GM21723 (cell line): ENCODE results near the gene PDZD11.
"Not testable (repeated sequence)": the region's sequence is repeated elsewhere in the genome, so short reads cannot be mapped to it uniquely, and the experiment has no call there.

Experiments used
- ATAC-seq: cut with Tn5 transposase; IDR thresholded peaks from one replicate; pipeline ENCODE4 v1.9.1; 2021; ENCODE audit warnings: mild to moderate bottlenecking, moderate library complexity; ENCODE audit not compliant: unreplicated experiment

Gene PDZD11, protein sequence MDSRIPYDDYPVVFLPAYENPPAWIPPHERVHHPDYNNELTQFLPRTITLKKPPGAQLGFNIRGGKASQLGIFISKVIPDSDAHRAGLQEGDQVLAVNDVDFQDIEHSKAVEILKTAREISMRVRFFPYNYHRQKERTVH

DNA sequence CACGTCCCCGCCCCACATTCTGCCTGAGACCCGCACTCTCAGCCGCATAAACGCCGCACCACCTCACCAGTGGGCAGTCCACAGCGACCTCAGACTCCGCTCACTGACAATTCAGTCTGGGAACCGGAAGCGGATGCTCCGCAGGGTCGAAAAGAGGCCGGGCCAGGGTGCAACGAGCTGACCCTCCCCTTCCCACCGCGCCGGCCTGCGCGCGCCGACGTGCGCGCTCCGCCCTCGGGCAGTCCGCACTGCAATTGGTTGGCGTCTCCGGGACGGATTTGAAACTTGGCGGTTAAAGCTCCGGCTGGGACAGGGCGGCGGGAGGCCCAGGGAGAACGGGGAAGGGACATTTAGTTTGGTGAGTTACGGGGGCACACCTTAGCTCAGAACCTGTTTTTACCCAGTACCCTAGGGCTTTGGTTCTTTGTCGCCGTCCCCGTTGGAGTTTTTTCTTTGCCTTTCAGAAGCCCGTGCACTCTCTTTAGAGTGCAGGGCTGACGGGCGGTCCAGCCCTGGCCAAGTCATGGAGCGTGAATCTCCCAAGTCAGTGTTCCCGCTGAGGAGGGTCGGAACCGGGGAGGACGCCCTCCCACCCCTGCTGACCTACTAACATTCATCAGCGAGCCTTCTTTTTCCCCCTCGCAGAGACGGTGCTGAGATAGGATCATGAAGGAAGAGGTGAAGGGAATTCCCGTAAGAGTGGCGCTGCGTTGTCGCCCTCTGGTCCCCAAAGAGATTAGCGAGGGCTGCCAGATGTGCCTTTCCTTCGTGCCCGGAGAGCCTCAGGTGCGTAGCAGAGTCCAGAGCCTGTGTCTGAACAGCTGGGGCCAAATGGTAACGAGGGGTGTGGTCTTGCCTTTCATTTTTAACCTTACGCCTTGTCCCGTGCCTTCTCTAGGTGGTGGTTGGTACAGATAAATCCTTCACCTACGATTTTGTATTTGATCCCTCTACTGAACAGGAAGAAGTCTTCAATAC lies at the start of gene PDZD11, which contains the start of gene KIF4A:
TSS of gene PDZD11 (minus strand) at position 135 of the 978 bp plus-strand sequence. CDS start 586 bp downstream, outside the sequence.
TSS of gene KIF4A (plus strand) at position 312 of the 978 bp plus-strand sequence. CDS start at position 667, 355 bp downstream.
- peak; percentile 97 for ATAC-seq

DNA sequence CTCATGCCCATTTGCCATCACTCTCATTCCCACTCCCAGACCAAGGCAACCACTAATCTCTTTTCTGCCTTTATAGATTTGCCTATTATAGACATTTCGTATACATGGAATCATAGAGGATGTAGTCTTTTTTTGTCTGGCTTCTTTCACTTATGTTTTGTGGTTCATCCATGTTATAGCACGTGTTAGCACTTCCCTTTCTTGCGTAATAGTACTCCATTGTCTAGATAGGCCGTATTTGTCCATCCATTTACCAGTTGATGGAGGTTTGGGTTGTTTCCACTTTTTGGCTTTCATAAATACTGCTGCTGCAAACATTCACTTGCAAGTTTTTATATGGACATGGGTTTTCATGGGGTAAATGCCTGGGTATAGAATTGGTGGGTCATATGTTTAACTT lies 48.6 kb upstream of the PDZD11 start:
- ATAC-seq = no peak

DNA sequence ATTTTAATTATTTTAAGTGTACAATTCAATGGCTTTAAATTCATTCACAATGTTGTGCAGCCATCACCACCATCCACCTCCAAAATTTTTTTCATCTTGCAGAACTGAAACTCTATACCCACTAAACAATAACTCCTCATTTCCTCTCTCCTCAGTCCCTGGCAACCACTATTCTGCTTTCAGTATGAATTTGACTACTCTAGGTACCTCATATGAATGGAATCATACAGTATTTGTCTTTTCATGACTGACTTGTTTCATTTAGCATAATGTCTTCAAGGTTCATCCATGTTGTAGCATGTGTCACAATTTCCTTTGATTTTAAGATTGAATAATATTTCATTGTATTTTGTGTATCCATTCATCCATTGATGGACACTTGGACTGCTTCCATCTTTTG lies 47.0 kb upstream of the PDZD11 start:
- ATAC-seq = peak; percentile 99

DNA sequence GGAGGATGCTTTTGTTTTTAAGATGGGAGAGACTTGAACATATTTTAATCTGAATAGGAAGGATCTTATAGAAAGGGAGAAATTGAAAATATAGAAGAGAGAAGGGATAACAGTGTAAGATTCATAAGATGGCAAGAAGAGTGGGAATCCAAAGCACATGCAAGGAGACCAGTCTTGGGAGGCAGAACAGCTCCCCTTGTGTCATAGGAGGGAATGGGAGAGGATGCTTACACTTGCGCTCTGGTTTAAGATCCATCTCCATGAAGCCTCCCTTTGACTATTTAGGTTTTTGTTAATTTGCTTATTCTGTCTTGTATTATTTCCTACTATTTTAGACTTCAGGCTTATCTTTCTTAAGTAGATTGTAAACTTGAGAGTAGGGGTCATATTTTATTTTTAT lies 42.9 kb upstream of the PDZD11 start:
- ATAC-seq = no peak

DNA sequence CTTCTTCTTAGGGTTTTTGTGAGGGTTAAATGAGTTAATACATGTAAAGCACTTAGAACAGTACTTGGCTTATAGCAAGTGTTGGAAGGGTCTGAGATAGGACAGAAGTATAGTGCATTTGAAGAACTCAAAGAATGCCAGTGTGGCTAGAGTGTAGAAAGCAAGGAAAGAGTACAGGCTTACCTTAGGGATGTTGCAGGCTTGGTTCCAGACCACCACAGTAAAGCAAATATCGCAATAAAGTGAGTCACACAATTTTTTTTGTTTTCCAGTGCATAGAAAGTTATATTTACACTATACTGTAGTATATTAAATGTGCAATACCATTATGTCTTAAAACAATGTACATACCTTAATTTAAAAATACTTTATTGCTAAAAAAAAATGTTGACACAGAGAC lies 41.4 kb upstream of the PDZD11 start:
- no peak for ATAC-seq

DNA sequence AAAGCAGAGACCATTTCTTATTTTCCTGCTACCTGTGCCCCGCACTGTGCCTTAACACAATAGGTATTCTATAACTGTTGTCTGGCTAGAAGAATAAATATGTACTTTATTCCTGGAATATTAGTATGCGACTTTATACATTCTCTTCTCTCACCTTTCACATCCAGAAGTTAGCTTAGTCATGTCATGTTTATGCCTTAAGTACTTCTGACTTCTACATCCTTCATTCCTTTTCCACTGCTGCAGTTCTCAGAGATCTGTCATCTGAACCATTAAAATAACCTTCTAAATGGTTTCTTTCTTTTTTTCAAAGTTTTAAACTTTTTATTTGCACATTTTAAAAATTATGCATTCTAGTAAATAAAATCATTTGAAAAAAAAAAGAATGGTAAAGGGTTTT lies 34.6 kb upstream of the PDZD11 start:
- ATAC-seq = no peak

DNA sequence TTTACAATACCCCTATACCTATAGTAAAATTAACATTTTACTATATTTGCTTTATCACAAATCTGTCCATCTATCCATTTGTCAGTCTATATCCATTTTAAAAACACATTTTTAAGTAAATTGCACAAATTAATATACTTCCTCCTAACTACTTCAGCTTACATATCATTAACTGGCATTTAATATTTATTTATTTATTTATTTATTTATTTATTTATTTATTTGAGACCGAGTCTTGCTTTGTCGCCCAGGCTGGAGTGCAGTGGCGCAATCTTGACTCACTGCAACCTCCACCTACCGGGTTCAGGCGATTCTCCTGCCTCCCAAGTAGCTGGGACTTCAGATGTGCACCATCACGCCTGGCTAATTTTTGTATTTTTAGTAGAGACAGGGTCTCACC lies 33.9 kb upstream of the PDZD11 start:
- ATAC-seq = not testable (repeated sequence)

DNA sequence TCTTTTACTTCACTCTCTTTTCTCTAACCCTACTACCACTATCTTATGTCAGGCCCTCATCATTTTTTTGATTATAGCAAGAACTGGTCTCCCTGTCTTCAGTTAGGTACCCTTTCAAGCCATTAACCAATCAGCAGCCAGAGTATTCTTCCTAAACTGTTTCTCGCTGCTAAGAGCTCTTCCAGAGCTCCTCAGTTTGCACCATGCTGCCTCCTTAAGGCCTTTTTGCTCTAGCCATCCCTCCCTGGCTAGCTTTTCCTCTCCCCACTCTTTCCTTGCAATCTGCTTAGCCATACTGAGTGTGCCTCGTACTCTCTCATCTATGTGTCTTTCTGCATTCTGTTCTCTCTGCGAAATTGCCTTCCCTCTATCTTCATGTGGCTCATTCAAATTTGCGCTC lies 33.1 kb upstream of the PDZD11 start:
- no peak for ATAC-seq

DNA sequence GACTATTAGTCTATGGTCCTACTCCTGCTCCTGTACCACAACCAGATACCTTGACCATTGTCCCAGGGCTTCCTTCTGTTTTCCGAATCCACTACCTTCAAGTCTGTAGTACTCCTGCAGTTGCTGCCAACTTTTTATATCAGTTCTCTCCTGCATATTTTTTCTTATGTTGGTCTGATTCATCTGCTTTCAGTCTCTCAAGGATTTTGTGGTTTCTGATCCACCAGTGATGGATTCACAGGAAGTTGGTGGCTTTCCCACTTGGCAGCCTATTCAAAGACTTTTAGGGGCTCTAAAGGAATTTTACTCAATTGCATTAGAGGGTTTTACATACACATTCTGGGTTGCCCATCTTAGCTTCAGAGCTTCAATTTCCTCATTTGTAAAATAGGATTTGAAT lies 23.8 kb upstream of the PDZD11 start:
- ATAC-seq = no peak

DNA sequence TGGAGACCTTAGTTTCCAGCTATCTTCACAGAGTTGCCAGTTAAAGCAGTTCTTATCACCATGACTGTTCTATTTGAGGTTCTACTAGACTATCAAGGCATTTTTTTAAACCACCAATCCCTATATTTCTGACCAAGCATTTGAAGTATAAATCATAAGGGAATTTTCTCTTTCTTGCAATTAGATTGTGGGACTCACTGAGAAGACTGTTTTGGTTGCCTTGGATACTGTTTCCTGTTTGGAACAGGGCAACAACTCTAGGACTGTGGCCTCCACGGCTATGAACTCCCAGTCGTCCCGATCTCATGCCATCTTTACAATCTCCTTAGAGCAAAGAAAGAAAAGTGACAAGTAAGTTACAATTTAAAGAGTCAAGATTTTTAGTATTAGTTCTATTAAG lies 12.0 kb upstream of the PDZD11 start:
- ATAC-seq = no peak

DNA sequence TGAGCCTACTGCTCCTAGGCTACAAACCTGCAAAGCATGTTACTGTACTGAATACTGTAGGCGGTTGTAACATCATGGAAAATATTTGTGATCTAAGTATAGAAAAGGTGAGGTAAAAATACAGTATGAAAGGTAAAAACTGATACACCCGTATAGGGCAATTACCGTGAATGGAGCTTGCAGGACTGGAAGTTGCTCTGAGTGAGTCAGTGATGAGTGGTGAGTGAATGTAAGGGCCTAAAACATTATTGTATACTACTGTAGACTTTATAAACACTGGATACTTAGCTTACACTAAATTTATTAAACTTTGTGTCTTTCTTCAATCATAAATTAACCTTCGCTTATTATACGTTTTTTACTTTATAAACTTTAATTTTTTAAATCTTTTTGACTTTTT lies 3.9 kb upstream of the PDZD11 start:
- no peak for ATAC-seq

DNA sequence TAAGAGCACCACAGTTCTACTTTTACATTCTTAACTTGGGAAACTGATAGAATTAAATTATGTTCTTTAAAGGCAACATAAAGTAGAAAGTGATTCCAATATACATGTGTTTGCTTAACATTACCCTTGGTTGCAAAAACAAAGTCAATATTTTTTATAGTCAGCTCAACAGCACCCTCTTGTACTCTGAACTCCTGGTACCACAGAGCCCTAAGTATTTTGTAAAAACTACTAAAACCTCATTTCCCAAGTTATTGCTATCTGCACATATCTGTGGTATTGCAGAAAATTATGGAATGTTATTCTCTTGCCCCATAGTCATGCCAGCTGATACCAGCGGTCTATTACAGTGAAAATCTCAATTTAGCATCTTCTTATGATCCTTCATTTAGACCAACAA lies 3.1 kb upstream of the PDZD11 start:
- ATAC-seq = no peak

DNA sequence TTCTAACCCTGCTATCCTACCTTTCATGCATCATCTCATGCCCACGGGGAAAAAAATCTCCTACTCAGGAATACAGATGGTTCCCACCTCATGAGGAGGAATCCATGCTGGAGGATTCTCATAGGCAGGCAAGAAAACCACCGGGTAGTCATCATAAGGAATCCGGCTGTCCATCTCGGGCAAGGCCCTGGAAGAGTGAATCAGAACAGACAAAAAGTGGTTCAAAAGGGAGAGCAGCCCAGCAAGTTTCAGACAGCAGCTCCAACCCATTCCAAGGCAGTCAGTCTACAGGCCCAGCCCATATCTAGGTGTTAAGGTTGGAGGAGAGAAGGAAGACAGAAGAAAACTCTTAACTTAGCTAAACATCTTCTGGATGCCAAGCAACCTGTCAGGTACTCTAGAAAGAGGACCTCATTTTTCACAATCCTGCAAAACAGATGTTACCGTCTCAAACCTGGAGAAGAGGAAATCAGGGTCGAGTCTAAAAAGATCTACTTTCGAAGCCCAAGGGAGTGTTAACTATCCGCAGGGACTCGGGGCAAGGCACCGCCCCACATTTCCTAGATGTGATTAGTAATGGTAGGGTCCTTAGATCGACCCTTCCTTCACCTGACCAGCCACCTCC lies 447 bp downstream of the PDZD11 start:
- peak; percentile 24 for ATAC-seq

DNA sequence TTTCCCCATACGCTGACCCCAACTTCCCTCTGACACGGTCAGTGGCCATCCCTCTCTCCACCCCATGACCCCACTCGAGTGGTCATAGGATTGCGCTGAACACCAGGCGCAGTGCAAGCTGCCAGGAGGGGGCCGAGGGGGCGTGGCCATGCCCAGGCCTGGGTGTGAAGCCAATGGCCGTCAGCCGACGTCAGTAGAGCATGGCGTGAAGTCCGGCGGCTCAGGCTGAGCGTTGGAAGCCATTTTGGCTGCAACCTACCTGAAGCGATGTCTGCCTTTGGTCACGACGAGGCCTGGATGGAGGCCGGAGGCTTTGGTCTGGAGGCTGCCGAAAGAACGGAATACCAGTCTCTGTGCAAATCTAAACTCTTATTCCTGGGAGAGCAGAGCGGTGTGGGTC lies 7.8 kb downstream of the PDZD11 start, which contains the start of gene RAB41:
TSS of gene RAB41 (plus strand) at position 222 of the 400 bp plus-strand sequence. CDS start at position 268, 46 bp downstream.
- no peak for ATAC-seq

DNA sequence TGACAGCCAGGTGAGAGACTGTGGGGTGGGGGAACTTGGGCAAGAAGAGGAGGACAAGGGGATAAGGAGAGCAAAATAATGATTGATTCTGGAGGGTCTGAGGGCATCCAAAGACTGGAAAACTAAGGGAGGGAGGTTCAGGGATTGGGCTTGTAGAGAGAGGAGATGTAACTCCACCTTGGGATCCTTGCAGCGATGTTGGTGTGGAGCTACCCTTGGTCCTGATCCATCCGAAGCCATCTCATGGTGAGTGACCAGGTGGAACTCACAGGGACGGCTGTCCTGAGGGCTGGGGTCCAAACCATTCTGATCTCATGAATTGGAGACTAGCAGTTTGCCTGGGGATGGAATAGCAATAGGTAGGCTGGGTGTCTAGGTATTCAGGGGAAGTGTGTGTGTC lies 9.2 kb downstream of the PDZD11 start:
- no peak for ATAC-seq

DNA sequence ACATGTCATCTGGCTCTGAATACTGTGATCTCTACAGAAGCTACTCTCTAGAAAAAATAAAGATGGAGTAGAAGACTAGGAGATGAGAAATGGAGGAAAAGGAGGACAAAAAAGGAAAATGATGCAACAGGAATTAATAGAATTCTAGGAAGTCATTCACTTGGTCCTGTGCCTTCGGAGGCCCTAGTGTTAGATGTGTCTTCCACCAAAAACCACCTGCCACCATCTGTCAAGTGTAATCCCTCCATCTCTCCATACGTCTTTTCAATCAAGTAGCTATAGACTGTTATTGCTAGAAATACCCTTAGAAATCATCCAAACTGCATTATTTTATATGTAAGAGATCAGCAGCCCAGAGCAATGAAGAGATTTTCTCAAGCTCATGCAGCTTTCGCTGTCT lies 10.6 kb downstream of the PDZD11 start:
- ATAC-seq = no peak

DNA sequence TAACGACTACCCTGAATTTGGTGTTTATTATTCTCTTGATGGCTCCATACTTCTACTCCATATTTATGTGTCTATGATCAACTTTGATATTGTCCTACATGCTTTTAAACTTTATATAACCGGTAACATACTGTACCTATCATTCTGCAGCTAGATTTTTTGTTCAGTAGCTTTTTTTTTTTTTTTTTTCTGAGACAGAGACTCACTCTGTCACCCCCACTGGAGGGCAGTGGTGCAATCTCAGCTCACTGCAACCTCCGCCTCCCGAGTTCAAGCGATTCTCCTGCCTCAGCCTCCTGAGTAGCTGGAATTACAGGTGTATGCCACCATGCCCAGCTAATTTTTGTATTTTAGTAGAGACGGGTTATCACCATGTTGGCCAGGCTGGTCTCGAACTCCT lies 15.7 kb downstream of the PDZD11 start:
- ATAC-seq = not testable (repeated sequence)

DNA sequence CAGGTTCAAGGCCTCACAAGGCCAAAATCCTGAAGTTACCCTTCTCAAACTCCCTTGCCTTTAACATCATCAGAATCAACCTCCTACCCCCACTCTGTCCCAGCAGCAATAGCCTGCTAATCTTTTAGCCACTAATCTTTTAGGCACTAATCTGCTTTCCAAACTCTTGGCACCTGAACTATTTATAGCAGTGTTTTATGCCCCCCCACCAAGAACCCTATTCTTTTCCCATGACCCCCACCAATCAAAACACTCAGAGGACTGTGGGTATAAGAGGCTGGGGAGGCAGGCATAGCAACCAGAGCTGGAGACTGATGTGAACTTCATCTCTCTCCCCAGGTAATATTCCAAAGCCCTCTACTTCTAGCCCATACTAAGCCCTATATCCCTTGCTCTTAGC lies 21.7 kb downstream of the PDZD11 start, which contains the start of gene ARR3:
TSS of gene ARR3 (plus strand) at position 301 of the 400 bp plus-strand sequence. CDS start 1,052 bp downstream, outside the sequence.
- ATAC-seq = no peak

DNA sequence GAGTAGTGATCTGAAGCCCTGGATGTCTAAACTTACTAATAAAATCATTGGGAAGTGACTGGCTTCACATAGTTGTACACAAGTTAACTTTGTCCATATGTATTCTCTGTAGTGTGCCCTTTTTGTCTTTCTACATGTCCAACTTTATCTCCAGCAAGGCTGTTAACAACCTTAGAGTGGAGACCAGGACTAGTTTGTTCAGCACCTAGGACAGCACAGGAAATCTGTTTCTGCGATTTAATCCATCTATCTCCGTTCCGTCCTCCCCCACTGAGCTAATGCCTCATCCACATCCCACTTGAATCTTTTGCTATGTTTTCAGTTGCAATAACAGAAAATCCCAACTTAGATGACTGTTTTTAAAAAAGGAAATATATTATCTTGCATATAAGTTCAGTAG lies 24.9 kb downstream of the PDZD11 start:
- no peak for ATAC-seq

DNA sequence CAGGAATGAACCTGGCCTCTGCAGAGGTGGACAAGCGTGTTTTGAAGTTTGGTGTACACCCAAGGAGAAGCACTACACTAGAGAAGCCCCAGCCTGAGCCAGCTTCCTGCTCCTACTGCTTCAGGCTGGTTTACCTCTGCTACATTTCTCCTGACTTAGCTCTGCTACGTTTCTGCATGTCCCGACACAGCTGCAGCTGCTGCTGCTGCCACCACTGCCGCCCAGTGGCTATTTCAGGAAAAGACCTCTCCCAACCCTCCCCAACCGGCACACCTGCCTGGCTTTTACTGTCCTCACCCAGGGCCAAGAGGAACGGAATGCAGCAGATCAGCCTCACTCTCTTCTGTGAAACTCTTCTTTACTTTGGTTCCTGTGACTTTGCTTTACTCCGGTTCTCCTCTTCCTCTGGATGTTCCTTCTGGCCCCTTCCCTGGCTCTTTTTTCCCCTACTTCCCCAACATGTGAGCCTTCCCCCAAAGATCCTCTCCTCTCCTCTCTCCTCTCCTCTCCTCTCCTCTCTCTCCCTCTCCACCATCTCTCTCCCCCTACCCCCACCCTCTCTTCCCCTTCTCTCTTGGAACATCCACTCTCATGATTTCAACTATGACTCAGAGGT lies 26.7 kb downstream of the PDZD11 start:
- peak; percentile 60 for ATAC-seq

DNA sequence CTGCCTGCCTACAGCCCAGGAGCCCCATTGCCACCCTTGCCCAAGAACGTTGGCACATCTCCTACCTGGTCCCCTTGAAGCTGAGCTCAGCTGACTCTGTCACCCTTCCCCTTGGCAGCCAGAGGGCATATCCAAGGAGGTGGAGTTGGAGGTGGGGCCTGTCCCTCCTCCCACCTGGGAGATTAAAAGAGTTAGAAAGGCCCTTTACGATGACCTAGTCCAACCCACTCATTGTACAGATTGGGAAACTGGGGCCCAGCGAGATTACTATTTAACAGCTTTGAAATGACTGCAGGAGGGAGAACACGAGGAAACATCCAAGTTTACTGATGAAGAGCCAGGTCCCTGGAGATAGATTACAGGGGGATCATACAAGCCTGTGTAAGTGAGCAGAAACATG lies 29.6 kb downstream of the PDZD11 start, which contains the start of gene P2RY4:
TSS of gene P2RY4 (minus strand) at position 101 of the 400 bp plus-strand sequence. CDS start 580 bp downstream, outside the sequence.
- no peak for ATAC-seq
